HG03439 (cell line): Measurements from ENCODE around the gene HHIPL2.
"Not testable (repeated sequence)": the region's sequence is repeated elsewhere in the genome, so short reads cannot be mapped to it uniquely, and the experiment has no call there.

Source experiments
- ATAC-seq: cut with Tn5 transposase; IDR thresholded peaks from one replicate; pipeline ENCODE4 v1.9.1; 2021; ENCODE audit warnings: mild to moderate bottlenecking, moderate library complexity; ENCODE audit not compliant: unreplicated experiment

The HHIPL2 gene

DNA sequence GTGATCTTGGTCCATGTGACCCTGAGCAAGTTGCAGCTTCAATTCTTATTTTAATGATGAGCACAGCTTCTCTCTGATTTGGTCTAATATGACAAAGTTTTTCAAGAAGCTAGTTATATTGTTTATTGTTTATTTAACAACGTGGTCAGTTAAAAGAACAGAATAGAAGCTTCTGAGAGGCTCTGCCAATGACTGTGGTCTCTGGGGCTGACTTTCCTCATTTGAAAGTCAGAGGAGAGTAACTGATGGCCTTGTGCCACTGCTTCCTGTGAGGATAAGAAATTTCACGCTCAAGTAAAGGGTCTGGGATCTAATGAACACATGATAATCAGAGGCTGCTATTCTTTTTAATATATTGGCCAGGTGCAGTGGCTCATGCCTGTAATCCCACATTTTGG, 7.3 kb downstream of the HHIPL2 start:
- no peak for ATAC-seq

DNA sequence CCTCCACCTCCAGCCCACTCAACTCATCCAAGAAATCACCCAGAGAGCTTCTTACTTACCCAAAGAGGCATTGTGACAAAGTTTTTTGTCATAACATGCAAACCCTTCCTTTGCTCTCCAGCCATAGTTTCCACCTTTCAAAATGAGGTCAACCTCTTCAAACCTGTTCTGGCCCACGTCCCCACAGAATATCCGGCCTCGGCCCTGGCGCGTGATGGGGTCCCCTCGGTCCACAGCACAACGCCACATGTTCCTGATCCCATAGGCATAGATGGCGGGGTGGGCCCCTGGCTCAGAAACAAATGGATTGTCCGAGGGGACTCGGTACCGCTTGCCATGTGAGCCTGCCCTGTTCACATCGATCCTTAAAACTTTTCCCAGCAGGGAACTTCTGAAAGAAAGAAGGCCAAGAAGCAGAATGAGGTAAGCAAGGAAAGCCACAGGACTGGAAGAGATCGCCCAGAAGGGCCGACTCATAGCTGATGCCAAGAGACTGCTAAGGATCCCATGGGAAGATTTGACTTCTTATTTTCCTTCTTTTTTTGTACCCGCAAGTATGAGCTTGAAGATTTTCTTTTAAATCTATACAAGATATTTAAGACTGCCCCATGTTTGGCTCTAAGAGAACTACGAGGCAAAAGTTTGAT, 7.8 kb downstream of the HHIPL2 start:
- ATAC-seq: no peak

DNA sequence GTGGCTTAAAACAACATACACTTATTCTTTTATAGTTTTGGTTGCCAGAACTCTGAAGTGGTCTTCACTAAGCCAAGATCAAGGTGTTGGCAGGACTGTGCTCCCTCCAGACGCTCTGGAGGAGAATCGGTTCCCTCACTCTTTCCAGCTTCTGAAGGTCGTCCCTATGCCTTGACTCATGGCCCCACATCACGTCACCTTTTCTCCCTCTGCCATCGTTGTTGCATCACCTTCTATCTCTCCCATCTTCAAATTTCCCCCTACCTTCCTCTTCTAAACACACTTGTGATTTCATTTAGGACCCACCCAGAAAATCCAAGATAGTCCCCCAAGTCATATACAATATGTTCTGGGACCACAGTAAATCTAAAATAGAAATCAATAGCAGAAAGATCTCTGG, 12.4 kb downstream of the HHIPL2 start:
- no peak for ATAC-seq

DNA sequence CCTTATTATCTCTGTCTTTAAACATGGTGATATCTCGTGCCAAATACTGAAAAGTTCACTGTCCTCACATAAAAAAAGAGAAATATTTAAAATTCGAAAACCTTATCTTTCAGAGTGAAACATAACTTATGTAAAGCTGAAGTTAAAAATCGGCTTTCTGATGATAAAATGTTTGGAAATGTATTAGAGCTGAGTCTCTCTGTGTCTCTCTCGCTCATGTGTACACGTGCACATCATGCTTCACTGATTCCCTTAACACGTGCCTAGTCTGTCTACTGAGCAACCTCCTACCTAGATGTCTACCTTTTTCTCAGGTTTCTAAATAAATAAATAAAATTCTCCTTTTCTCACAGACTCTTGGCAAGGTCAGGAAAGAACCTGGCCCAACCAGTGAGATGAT, 17.1 kb downstream of the HHIPL2 start:
- no peak for ATAC-seq

DNA sequence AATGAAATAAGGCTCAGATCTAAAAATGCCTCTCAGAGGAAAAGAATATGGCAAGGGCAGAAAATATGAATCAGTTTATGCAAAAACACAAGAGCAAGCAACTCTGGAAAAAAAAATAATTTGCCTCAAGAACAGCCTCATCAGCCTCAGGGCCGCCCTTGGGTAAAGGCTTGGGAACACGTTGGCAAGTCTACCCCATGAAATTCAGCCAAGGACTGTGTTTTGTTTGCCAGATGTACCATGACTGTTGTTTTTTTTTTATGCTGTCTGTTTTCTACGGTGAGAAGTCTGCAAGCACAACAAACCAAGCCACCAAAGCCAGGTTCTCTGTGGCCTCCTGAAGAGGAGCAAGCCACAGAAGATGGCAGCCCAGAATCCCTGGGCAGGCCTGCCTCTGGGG, 18.0 kb downstream of the HHIPL2 start:
- no peak for ATAC-seq

DNA sequence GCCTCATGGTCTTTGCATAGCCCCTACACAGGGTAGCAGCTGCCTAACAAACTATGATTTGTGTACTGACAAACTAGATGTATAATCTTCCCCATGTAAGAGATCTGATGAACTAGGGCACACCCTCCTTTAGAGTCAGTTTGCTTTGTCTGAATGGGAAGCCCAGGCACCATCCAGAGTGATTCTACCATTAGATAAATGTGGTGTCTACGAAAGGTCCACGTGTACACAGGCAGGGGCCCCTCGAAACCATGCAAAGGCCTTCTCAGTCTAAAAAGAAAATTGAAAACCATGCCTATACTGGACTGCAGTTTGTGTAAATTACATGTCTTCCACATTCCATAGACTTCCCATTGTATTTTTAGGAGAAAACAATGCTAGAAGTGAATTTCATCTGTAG, 18.7 kb downstream of the HHIPL2 start:
- no peak for ATAC-seq

DNA sequence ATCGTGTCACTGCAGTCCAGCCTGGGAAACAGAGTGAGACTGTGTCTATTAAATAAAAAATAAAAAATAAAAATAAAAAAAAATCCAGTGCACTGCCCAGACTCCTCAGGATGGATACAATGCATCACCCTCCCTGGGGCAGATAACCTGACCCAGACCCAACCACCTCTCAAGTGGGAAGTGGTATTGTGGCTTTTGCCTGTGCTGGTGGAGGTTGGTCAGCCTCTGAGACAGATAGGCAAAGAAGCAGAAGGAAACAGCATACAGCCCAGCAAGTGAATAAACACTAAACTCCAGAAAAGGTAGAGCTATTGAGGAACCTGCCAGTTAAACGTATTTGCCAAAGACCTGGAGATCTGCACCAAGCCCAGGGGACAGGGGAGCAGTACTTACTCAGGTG, 22.0 kb downstream of the HHIPL2 start:
- no peak for ATAC-seq

DNA sequence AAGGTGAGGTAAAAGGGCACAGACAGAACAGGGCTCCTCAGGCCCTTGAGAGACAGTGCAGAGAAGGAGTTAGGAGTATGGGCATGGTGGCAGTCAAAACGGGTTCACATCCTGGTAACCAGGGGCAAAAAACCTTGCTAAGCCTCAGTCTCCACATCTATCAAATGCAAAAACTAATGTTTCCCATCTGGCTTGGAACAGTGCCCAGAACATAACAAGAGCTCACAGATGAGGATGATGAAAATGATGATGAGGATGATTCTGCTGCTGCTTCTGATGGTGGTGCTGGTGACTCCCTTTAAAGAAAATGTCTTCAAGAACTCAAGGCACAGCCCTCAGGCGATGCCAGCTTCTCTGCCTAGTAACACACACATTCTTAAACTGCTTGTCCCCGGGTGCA, 24.1 kb downstream of the HHIPL2 start:
- no peak for ATAC-seq

DNA sequence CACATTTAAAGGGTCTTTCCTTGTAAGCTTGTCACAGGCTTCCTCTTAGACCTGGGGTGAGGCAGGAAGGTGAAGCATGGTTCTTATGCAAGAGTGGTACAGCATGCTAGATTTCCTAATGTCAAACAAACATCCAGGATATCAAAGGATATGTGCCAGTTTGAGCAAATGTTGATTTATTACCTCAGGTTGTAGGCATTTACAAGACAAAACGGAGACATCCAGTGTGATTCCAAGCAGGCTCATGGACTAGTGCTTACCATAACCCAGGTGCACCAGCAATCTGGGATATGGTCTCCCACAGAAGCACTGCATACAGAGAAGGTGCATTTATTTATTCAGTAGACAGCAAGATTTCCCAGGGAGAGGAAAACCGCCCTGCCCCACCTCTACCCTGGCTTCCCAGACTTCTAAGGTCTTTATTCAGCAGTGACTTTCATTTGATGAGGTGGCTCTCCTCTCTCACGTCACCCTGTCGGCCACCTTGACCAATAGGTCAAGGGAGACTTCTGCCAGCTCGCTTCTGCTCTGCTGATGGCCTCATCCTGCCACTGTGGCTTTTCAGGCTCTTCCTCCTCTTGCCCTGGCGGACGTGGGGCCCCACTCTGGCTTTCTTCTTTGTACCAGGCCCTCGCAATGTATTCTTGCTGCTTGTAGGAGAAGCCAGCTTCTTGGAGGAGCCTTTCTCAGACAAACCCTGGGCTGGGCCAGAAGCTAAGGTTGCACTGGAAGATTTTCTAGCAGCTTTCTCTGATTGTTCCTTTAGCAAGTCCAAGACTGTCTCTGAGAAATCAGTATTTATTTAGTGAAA, 25.6 kb downstream of the HHIPL2 start:
- ATAC-seq: no peak

DNA sequence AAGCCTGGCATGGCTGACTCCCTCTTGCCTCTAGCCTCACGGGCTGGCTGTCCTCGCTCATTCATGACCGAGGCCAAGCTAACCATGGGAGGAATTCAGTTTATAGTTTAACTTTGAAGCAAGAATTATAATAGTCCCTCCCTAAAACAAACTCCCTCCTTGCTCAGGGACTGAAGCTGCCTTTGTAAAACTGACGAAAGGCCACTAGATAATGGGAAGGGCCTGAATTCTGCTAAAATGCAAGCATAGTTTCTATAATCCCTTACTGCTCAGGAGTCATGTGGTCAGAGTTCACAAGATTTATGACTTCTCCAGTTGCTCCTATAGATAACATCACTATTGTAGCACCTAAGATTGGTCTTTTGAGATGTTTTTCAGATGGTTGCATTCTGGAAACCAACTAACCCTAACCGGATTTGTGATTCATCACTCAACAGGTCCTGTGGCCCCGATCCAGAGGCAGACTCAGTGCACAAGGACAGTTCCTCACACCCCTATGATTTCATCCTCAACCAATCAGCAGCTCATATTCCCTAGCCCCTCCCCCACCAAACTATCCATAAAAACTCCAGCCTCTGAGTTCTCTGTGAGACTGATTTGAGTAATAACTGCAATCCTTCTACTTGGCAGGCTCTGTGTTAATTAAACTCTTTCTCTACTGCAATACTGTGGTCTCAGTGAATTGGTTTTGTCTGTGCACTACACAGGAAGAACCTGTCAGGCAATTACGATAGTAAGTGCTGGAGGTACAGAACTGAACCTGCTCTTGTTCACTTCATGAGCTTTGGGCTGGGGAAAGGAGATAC, 26.4 kb downstream of the HHIPL2 start:
- no peak for ATAC-seq

DNA sequence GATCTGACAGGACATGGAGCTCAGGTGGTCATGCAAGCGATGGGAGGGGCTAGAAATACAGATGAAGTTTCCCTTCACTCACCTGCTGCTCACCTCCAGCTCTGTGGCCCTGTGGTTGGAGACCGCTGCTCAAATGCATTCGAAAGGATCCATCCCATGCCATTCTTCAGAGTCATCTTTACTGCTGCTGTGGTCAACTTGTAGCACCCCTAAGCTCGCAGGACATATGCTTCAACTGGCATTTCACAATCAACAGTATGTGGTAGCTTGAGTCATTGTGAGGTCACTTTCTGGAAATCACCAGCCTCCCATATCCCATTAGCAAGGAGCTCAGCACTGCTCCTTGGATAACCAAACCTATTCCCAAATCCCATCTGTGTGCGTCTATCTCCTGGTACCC, 58.4 kb downstream of the HHIPL2 start:
- not testable (repeated sequence) for ATAC-seq

DNA sequence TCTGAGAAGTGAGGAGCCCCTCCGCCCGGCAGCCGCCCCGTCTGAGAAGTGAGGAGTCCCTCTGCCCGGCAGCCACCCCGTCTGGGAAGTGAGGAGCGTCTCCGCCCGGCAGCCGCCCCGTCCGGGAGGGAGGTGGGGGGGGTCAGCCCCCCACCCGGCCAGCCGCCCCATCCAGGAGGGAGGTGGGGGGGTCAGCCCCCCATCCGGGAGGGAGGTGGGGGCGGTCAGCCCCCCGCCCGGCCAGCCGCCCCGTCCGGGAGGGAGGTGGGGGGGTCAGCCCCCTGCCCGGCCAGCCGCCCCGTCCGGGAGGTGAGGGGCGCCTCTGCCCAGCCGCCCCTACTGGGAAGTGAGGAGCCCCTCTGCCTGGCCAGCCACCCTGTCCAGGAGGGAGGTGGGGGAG, 60.1 kb downstream of the HHIPL2 start:
- not testable (repeated sequence) for ATAC-seq

DNA sequence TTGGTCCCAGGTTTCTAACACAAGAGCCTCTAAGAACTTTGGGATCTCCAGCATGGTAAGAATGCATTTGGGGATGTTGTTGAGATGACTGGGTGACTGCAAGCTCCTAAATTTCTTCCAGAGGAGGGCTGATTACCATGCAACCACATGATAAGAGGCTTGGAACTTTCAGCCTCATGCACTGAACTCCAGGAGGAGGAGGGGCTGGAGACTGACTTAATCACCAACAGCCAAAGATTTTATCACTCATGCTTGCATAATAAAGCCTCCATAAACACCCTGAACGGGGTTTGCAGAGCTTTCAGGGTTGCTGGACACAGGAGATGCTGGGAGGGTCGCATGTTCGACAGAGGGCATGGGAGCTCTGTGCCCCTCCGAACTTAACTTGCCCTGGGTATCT, 63.9 kb downstream of the HHIPL2 start:
- ATAC-seq: not testable (repeated sequence)

DNA sequence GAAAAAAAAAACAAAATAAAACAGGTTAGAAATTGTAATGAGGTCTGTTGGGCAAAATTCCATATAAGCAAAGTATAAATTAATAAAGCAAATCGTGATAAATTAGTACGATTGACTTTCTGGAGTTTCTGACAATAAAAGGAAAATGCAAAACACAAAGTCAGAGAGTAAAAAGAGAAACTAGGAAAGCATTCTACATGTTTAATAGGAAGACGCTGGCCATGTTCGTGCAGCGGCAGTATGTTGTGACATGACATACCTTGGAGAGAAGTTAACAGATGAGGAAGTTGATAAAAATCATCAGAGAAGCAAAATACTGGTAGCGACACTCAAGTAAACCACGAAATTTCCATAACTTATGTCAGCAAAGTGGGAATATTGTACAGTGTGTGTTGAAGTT, 68.3 kb downstream of the HHIPL2 start:
- not testable (repeated sequence) for ATAC-seq

DNA sequence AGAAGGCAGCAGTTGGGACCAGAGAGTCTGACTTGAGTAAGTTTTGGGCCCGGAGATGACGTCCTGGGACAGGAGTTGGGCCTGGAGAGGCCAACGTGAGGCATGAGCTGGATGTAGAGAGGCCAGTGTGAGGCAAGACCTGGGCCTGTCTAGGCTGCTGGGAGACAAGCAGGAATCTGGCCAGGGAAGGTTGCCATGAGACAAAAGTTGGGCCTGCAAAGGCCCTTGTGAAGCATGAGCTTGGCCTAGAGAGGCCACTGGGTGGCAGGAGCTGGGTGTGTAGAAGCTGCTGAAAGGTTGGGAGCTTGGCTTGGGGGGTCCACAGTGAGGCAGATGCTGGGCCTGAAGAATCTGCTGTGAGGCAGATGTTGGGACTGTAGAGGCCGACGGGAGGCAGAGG, 71.5 kb downstream of the HHIPL2 start:
- ATAC-seq: not testable (repeated sequence)

DNA sequence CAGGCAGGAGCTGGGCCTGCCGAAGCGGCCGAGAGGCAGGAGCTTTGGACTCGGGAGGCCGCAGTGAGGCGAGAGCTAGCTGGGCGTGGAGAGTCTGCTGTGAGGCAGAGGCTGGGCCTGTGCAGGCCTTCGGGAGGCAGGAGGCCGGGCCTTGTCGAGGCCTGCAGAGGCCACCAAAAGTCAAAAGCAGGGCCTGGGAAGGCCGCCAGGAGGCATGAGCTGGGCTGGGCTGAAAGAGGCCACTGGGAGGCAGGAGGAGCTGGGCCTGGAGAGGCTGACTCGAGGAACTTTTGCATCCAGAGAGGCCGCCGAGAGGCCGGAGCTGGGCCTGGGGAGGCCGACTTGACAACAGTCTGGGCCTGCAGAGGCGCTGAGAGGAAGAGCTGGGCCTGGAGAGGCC, 74.2 kb downstream of the HHIPL2 start:
- not testable (repeated sequence) for ATAC-seq

DNA sequence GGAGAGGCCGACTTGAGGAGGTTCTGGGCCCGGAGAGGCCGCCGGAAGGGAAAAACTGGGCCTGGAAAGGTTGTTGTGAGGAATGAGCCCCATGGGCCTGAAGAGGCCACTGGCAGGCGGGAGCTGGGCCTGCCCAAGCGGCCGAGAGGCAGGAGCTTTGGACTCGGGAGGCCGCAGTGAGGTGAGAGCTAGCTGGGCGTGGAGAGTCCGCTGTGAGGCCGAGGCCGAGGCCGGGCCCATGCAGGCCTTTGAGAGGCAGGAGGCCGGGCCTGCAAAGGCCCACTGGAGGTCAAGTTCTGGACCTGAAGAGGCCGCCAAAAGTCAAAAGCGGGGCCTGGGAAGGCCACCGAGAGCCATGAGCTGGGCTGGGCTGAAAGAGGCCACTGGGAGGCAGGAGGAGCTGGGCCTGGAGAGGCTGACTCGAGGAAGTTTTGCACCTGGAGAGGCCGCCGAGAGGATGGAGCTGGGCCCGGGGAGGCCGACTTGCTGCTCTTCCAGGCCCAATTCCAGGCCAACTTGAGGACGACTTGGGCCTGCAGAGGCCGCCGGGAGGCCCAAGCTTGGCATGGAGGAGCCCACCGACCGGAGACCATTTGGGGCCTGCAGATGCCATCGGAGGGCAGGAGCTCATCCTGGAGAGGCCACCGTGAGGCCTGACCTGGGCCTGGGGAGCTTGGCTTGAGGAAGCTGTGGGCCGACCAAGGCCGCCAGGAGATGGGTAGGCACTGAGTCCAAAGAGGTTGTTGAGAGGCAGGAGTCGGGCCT, 74.9 kb downstream of the HHIPL2 start:
- not testable (repeated sequence) for ATAC-seq
